Right lobe of liver (tissue), 4 donors: Measurements from ENCODE around the gene STX17.

ENCODE experiments used
- POLR2A ChIP-seq: fragments of 450-650 bp; IDR thresholded peaks from one replicate; pipeline ENCODE4 v1.6.1; 2017; ENCODE audit warnings: antibody characterized with exemption, mild to moderate bottlenecking
- TF ChIP-seq, protein P1 (sequence below), 4 donors: fragments of 200-600 bp in 3 of 4; fragments of 450-650 bp in 1 of 4; IDR thresholded peaks; one replicate each; pipeline versions ENCODE4 v1.5.1 to v1.8.0; 2016 to 2022; ENCODE audit warnings: antibody characterized with exemption in 4 of 4, mild to moderate bottlenecking in 2 of 4
- donor health status: DM: no; HTN: no; CAD: no.
- donor health status: DM: no; HTN: no; CAD: no.
- donor health status: DM: no; HTN: yes; CAD: no.

DNA sequence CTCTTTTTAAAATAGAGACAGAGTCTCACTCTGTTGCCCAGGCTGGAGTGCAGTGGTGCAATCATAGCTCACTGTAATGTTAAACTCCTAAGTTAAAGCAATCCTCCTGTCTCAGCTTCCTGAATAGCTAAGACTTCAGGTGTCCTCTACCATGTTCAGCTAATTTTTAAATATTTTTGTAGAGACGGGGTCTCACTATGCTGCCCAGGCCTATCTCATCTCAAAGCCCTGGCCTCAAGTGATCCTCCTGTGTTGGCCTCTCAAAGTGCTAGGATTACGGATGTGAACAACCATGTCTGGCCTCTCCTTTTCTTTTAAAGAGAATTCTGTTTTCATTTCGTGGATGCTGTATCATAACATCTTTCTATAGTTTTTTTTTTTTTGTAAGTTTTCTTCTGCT lies 11.7 kb downstream of the STX17 start:
- TF ChIP-seq, protein P1, sequence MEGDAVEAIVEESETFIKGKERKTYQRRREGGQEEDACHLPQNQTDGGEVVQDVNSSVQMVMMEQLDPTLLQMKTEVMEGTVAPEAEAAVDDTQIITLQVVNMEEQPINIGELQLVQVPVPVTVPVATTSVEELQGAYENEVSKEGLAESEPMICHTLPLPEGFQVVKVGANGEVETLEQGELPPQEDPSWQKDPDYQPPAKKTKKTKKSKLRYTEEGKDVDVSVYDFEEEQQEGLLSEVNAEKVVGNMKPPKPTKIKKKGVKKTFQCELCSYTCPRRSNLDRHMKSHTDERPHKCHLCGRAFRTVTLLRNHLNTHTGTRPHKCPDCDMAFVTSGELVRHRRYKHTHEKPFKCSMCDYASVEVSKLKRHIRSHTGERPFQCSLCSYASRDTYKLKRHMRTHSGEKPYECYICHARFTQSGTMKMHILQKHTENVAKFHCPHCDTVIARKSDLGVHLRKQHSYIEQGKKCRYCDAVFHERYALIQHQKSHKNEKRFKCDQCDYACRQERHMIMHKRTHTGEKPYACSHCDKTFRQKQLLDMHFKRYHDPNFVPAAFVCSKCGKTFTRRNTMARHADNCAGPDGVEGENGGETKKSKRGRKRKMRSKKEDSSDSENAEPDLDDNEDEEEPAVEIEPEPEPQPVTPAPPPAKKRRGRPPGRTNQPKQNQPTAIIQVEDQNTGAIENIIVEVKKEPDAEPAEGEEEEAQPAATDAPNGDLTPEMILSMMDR (IDR thresholded peaks at IDR 0.05) = no peak
- no peak for TF ChIP-seq POLR2A
